Peyer's patch (tissue), 4 donors: Measurements from ENCODE around the gene LINGO1. TPM values are rescaled to one million over a fixed set of nuclear protein-coding genes. Genes with fewer than 3 reads are reported as not detected.

Experiments
- DNase-seq, 3 donors: peaks; one replicate each; pipeline ENCODE4 v3.0.0-alpha.2; 2017 to 2019
- H3K27ac ChIP-seq, 4 donors: fragments of 200-600 bp; sonication (generic); one replicate each; pipeline ENCODE4 v1.5.1; 2016 to 2019
- H3K27me3 ChIP-seq, 2 donors: fragments of 200-600 bp; sonication (generic); one replicate each; pipeline ENCODE4 v1.5.1; 2019
- H3K36me3 ChIP-seq, 3 donors: fragments of 200-600 bp; sonication (generic); one replicate each; pipeline ENCODE4 v1.5.1; 2016 to 2019
- H3K4me1 ChIP-seq, 4 donors: fragments of 200-600 bp; sonication (generic); one replicate each; pipeline ENCODE4 v1.5.1; 2016 to 2019
- H3K4me3 ChIP-seq, 4 donors: fragments of 200-600 bp; sonication (generic); 1 replicate in 3 of 4; 2 replicates in 1 of 4; pipeline ENCODE4 v1.5.1; 2016 to 2019; ENCODE audit warnings: mild to moderate bottlenecking in 1 of 4
- H3K9me3 ChIP-seq, 4 donors: fragments of 200-600 bp; sonication (generic); one replicate each; pipeline ENCODE4 v1.5.1; 2016 to 2019; ENCODE audit warnings: mild to moderate bottlenecking in 1 of 4
- POLR2A ChIP-seq, 2 donors: fragments of 450-650 bp; IDR thresholded peaks; one replicate each; pipeline ENCODE4 v1.5.1; 2017; ENCODE audit warnings: antibody characterized with exemption in 2 of 2, mild to moderate bottlenecking in 2 of 2, moderate library complexity in 2 of 2
- total RNA-seq, 4 donors: library from RNA; depleted of rRNA; stranded (reverse); fragments of >200 nt; gene quantifications; one replicate each; pipeline ENCODE4 v1.1.0, GENCODE V29; 2016
- TF ChIP-seq, protein P1 (sequence below), 6 experiments: fragments of 450-650 bp in 4 of 6; fragments of 200-600 bp in 2 of 6; sonication (generic) in 1 of 6; IDR thresholded peaks; one replicate each; pipeline ENCODE4 v1.5.1; 2017 to 2019; ENCODE audit warnings: antibody characterized with exemption in 6 of 6, mild to moderate bottlenecking in 3 of 6, moderate library complexity in 1 of 6

LINGO1 gene
- total RNA-seq, 4 donors from 2014 or later: 3.0 TPM; not detected in 3

DNA sequence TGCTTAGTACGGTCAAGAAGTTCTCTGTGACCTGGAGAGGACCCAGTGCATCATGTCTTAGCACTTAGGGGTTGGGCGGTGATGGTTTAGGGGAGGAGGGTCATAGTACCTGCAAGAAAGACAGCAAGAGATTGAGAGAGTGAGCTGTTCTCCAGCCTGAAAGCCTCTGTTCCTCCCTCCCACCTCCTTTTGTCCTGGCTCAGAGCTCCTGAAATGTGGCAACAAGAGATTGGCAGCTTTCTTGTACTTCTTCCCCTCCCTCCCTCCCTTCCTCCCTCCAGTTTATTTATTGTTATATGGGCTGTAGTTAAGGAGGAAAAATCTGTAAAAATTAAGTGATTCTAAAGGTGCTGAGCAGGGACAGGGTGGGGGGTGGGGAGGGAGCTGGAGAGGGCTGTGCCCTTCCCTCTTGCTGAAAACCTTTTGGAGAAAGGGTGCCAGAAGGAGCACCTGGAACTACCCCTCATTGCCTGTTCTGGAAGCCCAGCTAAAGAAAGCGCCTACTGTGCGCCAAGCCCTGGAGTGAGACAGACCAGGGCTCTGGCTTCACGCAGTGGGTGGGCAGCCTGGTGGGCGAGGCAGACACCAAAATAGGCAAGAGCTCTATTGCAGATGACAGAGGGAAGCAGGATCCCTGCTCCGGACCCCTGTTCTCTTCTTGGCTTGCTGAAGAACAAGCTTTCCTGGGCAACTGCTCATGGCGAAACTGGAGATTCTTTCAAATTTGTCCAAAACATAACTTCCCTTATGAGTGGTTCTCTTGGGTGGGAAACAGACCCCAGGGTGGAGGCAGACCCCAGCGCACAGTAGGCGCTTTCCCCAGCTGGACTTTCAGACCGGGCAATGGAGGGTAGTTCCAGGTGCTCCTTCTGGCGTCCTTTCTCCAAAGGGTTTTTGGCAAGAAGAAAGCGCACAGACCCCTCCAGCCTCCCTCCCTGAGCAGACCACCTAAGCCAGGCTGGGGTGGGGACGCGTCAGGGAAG, 35.6 kb downstream of the LINGO1 start:
- DNase-seq: no peak
- Histone ChIP-seq H3K27ac (no peak overlapping the region), H3K27me3 (no peaks in the 10 kb centered on the region), H3K4me3 (no peak overlapping the region), H3K36me3 (no peaks in the 10 kb centered on the region), H3K9me3 (no peaks in the 10 kb centered on the region), H3K4me1 (no peaks in the 10 kb centered on the region)
- no peak for TF ChIP-seq POLR2A (IDR thresholded peaks at IDR 0.05)
- TF ChIP-seq, protein P1, sequence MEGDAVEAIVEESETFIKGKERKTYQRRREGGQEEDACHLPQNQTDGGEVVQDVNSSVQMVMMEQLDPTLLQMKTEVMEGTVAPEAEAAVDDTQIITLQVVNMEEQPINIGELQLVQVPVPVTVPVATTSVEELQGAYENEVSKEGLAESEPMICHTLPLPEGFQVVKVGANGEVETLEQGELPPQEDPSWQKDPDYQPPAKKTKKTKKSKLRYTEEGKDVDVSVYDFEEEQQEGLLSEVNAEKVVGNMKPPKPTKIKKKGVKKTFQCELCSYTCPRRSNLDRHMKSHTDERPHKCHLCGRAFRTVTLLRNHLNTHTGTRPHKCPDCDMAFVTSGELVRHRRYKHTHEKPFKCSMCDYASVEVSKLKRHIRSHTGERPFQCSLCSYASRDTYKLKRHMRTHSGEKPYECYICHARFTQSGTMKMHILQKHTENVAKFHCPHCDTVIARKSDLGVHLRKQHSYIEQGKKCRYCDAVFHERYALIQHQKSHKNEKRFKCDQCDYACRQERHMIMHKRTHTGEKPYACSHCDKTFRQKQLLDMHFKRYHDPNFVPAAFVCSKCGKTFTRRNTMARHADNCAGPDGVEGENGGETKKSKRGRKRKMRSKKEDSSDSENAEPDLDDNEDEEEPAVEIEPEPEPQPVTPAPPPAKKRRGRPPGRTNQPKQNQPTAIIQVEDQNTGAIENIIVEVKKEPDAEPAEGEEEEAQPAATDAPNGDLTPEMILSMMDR (IDR thresholded peaks at IDR 0.05): no peak

DNA sequence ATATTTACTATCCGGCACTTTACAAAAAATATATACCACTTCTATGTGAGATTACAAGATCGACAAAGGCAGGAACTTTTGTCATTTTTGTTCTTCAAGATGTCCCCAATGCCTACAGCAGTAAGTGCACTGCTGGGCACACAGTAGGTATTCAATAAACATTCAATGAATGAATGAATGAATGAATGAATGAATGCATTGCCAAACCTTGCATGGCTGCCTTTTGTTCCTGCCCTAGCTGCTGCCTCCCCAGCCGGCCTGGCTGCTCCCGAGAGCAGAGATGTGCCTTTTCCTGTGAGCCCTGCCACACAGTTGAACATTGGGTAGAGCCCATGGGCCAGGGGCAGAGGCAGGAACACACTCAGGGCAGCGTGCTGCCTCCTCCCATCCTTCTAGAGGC, 37.5 kb downstream of the LINGO1 start:
- no peaks in the 10 kb centered on the region for H3K36me3 ChIP-seq
- no peak overlapping the region for H3K27ac ChIP-seq
- no peaks in the 10 kb centered on the region for H3K27me3 ChIP-seq
- TF ChIP-seq, protein P1 (IDR thresholded peaks at IDR 0.05): no peak
- no peak for TF ChIP-seq POLR2A (IDR thresholded peaks at IDR 0.05)
- H3K9me3 ChIP-seq: no peaks in the 10 kb centered on the region
- DNase-seq: no peak
- no peak overlapping the region for H3K4me3 ChIP-seq
- H3K4me1 ChIP-seq: no peaks in the 10 kb centered on the region

DNA sequence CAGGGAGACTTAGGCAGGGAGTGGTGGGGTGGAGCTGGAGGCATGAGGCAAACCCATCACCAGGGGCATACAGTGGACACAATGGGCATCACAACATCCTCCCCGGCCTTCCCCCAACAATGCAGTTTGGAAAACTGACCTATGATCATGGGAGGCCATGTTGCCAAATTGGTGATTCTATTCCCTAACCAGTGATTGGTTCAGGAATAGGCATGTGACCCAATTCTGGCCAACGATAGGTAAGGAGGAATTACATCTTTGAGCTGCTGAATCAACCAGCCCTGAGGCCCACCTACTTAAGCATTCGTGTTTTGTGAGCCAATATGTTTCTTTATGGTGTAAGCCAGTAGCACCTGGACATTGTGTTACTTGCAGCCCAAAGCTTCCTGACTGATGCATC, 40.0 kb downstream of the LINGO1 start:
- no peak overlapping the region for H3K4me3 ChIP-seq
- no peaks in the 10 kb centered on the region for H3K4me1 ChIP-seq
- H3K9me3 ChIP-seq: no peaks in the 10 kb centered on the region
- H3K27me3 ChIP-seq: no peaks in the 10 kb centered on the region
- TF ChIP-seq, protein P1 (IDR thresholded peaks at IDR 0.05): no peak
- no peak for TF ChIP-seq POLR2A (IDR thresholded peaks at IDR 0.05)
- no peak overlapping the region for H3K27ac ChIP-seq
- no peaks in the 10 kb centered on the region for H3K36me3 ChIP-seq
- no peak for DNase-seq

DNA sequence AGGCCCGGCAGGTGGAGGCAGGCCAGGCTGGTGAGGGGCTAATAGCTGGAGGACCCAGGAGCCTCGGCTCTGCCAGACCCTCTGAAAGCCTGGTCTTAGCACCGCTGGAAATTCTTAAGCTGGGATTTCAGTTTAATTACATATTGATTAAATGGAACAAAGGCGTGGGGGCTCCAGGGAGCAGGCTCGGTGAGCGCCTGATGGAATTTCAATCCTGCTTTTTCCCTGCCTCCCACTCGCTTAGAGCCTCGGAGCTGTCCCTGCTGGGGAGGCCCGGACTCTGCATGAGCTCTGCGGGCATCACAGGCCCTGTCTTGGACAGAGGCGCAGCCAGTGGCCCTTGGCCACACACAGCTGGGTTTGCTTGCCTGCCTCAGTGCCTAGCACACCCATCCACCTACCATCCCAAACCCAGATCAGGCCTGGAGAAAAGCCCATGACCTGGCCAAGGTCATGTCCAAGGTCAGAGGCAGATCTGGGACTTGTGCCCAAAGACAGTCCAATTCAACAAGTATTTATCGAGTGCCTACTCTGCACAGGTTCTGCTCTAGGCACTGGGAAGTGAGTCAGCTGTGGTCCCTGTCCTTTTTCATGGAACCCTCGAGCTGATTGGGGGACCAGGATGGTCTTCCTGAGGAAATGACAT, 40.6 kb downstream of the LINGO1 start:
- no peak overlapping the region for H3K27ac ChIP-seq
- no peaks in the 10 kb centered on the region for H3K27me3 ChIP-seq
- no peaks in the 10 kb centered on the region for H3K4me1 ChIP-seq
- TF ChIP-seq, protein P1 (IDR thresholded peaks at IDR 0.05): no peak
- TF ChIP-seq POLR2A (IDR thresholded peaks at IDR 0.05): no peak
- DNase-seq: no peak
- no peaks in the 10 kb centered on the region for H3K36me3 ChIP-seq
- no peaks in the 10 kb centered on the region for H3K9me3 ChIP-seq
- no peak overlapping the region for H3K4me3 ChIP-seq

DNA sequence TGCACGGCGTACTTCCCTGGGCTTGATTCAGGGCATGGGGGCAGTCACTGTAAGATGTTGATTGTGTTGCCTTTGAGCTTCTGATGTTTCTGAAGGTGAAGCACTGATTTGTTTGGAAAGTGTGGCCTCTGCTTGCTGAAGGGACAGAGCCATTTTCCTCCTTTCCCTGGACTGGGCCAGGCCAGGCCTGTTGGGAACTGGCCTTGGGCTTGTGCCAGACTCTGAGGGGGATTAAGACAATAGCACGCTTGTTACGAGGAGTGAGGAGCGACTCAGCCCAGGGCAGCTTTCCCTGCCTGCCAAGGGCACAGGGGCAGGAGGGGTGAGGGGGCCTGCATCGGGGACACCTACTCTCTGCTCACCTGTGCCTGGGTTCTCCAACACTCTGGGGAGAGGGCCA, 42.9 kb downstream of the LINGO1 start:
- Histone ChIP-seq H3K27ac (no peak overlapping the region), H3K4me3 (no peak overlapping the region), H3K4me1 (no peaks in the 10 kb centered on the region), H3K36me3 (no peaks in the 10 kb centered on the region), H3K27me3 (no peaks in the 10 kb centered on the region), H3K9me3 (no peaks in the 10 kb centered on the region)
- no peak for DNase-seq
- no peak for TF ChIP-seq POLR2A (IDR thresholded peaks at IDR 0.05)
- TF ChIP-seq, protein P1 (IDR thresholded peaks at IDR 0.05): no peak
